ENCODE measurements around the gene SERINC4.
A peak's percentile ranks its signal among the peaks of the same experiment; 100 is the strongest.

The SERINC4 gene

DNA sequence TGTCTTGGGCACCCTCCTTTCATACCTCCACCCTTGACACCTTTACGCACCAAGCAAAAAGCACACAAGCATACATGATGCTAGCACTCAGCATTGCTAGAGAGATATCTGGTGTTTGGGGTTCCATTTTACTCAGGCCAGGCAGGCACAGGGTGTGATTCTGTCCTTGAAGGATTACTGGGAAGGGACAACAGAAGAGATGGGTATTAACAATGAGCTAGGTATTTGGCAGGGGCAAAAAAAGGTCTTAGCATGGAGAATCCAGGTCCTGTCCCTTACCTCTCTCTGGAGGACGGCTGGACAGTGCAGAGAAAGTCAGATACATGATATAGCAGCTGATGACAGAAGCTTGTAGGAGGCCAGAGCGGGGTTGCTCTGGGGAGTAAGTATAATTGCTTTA is 3.5 kb downstream of the SERINC4 start:
- ChIA-PET POLR2A (no interaction called here), CTCF (interaction anchor here (0.7 to 1.6 kb wide), 4 partner anchors 12 to 28 kb away, joined by 3 to 6 read pairs (median 4); partner anchors contain the start of genes ELL3 and MFAP1)
- no peak for DNase-seq
- no peaks in the 10 kb centered on the region for H3K9me3 ChIP-seq (ENCODE audit: control extremely low read depth in 1 of 5, control insufficient read depth in 4 of 5, insufficient read depth in 2 of 5, low read depth in 1 of 5, low read length in 4 of 5)
- no peaks in the 10 kb centered on the region for H3K27me3 ChIP-seq (replicated peaks in 2 of 5; ENCODE audit: control insufficient read depth in 4 of 5, insufficient read depth in 5 of 5, low read length in 4 of 5)
- H3K36me3 ChIP-seq (ENCODE audit: control insufficient read depth in 4 of 4, insufficient read depth in 4 of 4, low read length in 3 of 4), result peaks cover 17 to 67% (median 54%) of the 10 kb centered on the region in 4 experiments
- H3K27ac ChIP-seq (ENCODE audit: insufficient read depth in 1 of 2, low read depth in 1 of 2, low read length in 2 of 2, poor library complexity in 1 of 2, severe bottlenecking in 2 of 2), result peak overlapping the region in 1 of 2 experiments; percentile 9
- no peak overlapping the region for H3K4me3 ChIP-seq (ENCODE audit: control insufficient read depth in 1 of 7, extremely low read depth in 1 of 7, insufficient read depth in 4 of 7, low read depth in 2 of 7, low read length in 6 of 7)
- 100% methylated on average over 2 of the region's 3 CpGs for WGBS (ENCODE audit: insufficient coverage)
- H3K4me1 ChIP-seq (ENCODE audit: control extremely low read depth in 1 of 4, control insufficient read depth in 4 of 4, insufficient read depth in 4 of 4, low read length in 3 of 4), result peaks cover 11 to 37% (median 25%) of the 10 kb centered on the region in 4 experiments

DNA sequence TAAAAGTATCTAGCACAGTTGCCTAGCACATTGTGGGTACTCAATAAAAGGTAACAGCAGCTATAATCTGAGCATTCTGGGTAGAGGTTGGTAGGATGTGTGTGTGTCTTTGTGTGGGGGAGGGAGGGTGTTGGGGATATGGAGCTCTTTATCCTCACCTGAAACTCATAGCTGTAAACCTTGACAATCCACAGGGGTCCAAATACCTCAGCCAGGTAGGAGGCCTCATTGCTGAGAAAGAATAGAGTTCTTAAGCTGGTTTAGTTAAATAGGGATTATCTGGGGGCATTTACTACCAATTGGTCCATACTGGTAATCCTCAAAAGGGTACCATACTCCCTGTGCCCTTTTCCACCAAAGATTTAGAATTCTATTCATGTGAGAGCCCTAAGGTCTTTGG is 4.0 kb downstream of the SERINC4 start:
- Histone ChIP-seq H3K27ac (ENCODE audit: insufficient read depth in 1 of 2, low read depth in 1 of 2, low read length in 2 of 2, poor library complexity in 1 of 2, severe bottlenecking in 2 of 2) (peak overlapping the region in 1 of 2 experiments; percentile 9), H3K4me3 (ENCODE audit: control insufficient read depth in 1 of 7, extremely low read depth in 1 of 7, insufficient read depth in 4 of 7, low read depth in 2 of 7, low read length in 6 of 7) (no peak overlapping the region), H3K36me3 (ENCODE audit: control insufficient read depth in 4 of 4, insufficient read depth in 4 of 4, low read length in 3 of 4) (peaks cover 17 to 64% (median 54%) of the 10 kb centered on the region in 4 experiments), H3K4me1 (ENCODE audit: control extremely low read depth in 1 of 4, control insufficient read depth in 4 of 4, insufficient read depth in 4 of 4, low read length in 3 of 4) (peaks cover 5 to 34% (median 21%) of the 10 kb centered on the region in 4 experiments), H3K9me3 (ENCODE audit: control extremely low read depth in 1 of 5, control insufficient read depth in 4 of 5, insufficient read depth in 2 of 5, low read depth in 1 of 5, low read length in 4 of 5) (no peaks in the 10 kb centered on the region), H3K27me3 (replicated peaks in 2 of 5; ENCODE audit: control insufficient read depth in 4 of 5, insufficient read depth in 5 of 5, low read length in 4 of 5) (no peaks in the 10 kb centered on the region)
- ChIA-PET CTCF (interaction anchor here (0.7 to 1.7 kb wide), 4 partner anchors 9 to 29 kb away, joined by 3 to 6 read pairs (median 5); partner anchors contain the start of genes ELL3 and MFAP1), POLR2A (interaction anchor here (1.3 kb wide), 1 partner anchor 28 kb away, joined by 3 read pairs; the partner anchor contains the start of gene MFAP1)
- no peak for DNase-seq

DNA sequence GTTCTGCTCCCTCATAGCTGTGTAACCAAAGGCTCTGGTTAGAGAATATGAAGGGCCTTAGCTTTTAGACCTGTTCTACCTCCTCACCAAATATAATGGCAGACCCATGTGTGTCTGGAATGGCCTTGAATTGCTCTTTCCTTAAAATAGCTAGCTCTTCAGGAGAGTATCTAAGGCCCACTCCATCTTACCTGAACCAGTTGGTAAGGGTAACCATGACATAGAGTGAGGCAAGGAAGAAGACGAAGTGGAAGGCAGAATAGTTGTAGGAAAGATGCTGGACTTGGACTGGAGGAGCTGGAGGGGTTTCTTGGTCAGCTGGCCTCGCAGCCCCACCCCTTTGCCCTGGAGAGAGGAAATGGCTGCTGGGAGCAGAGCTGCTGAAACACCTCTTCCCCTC is 4.8 kb downstream of the SERINC4 start:
- Histone ChIP-seq H3K27me3 (replicated peaks in 2 of 5; ENCODE audit: control insufficient read depth in 4 of 5, insufficient read depth in 5 of 5, low read length in 4 of 5) (no peaks in the 10 kb centered on the region), H3K36me3 (ENCODE audit: control insufficient read depth in 4 of 4, insufficient read depth in 4 of 4, low read length in 3 of 4) (peaks cover 17 to 64% (median 54%) of the 10 kb centered on the region in 4 experiments), H3K4me3 (ENCODE audit: control insufficient read depth in 1 of 7, extremely low read depth in 1 of 7, insufficient read depth in 4 of 7, low read depth in 2 of 7, low read length in 6 of 7) (no peak overlapping the region), H3K9me3 (ENCODE audit: control extremely low read depth in 1 of 5, control insufficient read depth in 4 of 5, insufficient read depth in 2 of 5, low read depth in 1 of 5, low read length in 4 of 5) (no peaks in the 10 kb centered on the region), H3K27ac (ENCODE audit: insufficient read depth in 1 of 2, low read depth in 1 of 2, low read length in 2 of 2, poor library complexity in 1 of 2, severe bottlenecking in 2 of 2) (no peak overlapping the region), H3K4me1 (ENCODE audit: control extremely low read depth in 1 of 4, control insufficient read depth in 4 of 4, insufficient read depth in 4 of 4, low read length in 3 of 4) (peaks cover 3 to 30% (median 19%) of the 10 kb centered on the region in 4 experiments)
- ChIA-PET POLR2A (interaction anchor here (1.3 kb wide), 1 partner anchor 29 kb away, joined by 3 read pairs; the partner anchor contains the start of gene MFAP1), CTCF (interaction anchor here (1.3 to 1.7 kb wide), 3 partner anchors 9 to 18 kb away, joined by 5 to 6 read pairs (median 6); partner anchors contain the start of gene ELL3)
- 100% methylated on average over 1 of the region's 2 CpGs for WGBS (ENCODE audit: insufficient coverage)
- DNase-seq, result no peak

DNA sequence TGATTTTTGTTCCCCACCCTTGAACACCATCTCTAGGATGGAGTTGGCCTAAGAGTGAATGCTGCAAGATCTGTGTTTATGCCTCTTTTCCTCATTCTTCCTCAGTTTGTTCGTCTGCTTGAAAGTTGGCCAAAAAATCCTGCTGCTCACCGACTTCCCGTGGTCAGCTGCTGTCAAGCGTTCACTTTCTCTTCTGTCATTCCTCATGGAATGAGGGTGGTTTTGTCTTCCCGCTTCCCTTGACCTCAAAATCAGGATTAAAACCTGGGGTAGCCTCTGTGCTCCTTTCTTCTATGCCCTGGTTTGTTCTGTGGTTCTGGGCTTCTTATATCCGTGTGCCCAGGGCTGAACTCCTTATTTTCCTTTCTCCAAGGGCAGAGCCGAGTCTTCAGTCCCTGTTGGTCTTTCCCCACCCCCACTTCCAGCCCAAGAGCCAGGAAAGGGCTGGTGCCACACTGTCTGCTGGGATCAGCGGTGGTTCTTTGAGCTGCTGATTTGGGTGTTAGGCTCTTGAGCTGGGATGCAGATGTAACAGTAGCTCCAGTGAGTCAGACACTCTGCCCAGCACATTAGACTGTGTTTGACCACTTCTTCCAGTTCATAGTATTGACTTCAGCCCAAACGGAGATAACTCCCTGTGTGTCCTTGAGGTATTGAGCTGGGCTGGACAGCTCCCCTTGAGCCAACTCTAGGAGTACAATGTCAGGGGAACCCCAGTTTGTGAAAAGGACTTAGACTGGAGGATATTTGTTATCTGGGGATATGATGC is 5.6 kb downstream of the SERINC4 start:
- POLR2A ChIA-PET, result interaction anchor here (0.9 to 1.3 kb wide), 2 partner anchors 16 to 30 kb away, joined by 3 to 5 read pairs; partner anchors contain the start of gene MFAP1
- Histone ChIP-seq H3K36me3 (ENCODE audit: control insufficient read depth in 4 of 4, insufficient read depth in 4 of 4, low read length in 3 of 4) (peaks cover 17 to 58% (median 48%) of the 10 kb centered on the region in 4 experiments), H3K4me3 (ENCODE audit: control insufficient read depth in 1 of 7, extremely low read depth in 1 of 7, insufficient read depth in 4 of 7, low read depth in 2 of 7, low read length in 6 of 7) (peak overlapping the region in 1 of 7 experiments; percentile 99), H3K9me3 (ENCODE audit: control extremely low read depth in 1 of 5, control insufficient read depth in 4 of 5, insufficient read depth in 2 of 5, low read depth in 1 of 5, low read length in 4 of 5) (no peaks in the 10 kb centered on the region), H3K27me3 (replicated peaks in 2 of 5; ENCODE audit: control insufficient read depth in 4 of 5, insufficient read depth in 5 of 5, low read length in 4 of 5) (no peaks in the 10 kb centered on the region), H3K27ac (ENCODE audit: insufficient read depth in 1 of 2, low read depth in 1 of 2, low read length in 2 of 2, poor library complexity in 1 of 2, severe bottlenecking in 2 of 2) (no peak overlapping the region), H3K4me1 (ENCODE audit: control extremely low read depth in 1 of 4, control insufficient read depth in 4 of 4, insufficient read depth in 4 of 4, low read length in 3 of 4) (peaks cover 3 to 26% (median 14%) of the 10 kb centered on the region in 4 experiments)
- 98% methylated on average over 8 of the region's 9 CpGs for whole genome bisulfite sequencing (ENCODE audit: insufficient coverage)
- CTCF ChIA-PET, result interaction anchor here (1.3 to 6.3 kb wide), 3 partner anchors 10 to 17 kb away, joined by 5 to 37 read pairs (median 6); partner anchors contain the start of gene ELL3
- DNase-seq, result no peak

DNA sequence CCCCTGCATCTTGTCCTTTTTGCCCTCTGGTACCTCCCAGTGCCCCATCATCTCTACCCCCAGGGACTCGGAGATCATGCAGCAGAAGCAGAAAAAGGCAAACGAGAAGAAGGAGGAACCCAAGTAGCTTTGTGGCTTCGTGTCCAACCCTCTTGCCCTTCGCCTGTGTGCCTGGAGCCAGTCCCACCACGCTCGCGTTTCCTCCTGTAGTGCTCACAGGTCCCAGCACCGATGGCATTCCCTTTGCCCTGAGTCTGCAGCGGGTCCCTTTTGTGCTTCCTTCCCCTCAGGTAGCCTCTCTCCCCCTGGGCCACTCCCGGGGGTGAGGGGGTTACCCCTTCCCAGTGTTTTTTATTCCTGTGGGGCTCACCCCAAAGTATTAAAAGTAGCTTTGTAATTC is 6.4 kb downstream of the SERINC4 start:
- no peaks in the 10 kb centered on the region for H3K27me3 ChIP-seq (replicated peaks in 2 of 5; ENCODE audit: control insufficient read depth in 4 of 5, insufficient read depth in 5 of 5, low read length in 4 of 5)
- CTCF ChIA-PET, result interaction anchor here (0.6 to 6.3 kb wide), 5 partner anchors 9 to 1144 kb away, joined by 3 to 37 read pairs (median 5); partner anchors contain the start of gene ELL3
- H3K4me3 ChIP-seq (ENCODE audit: control insufficient read depth in 1 of 7, extremely low read depth in 1 of 7, insufficient read depth in 4 of 7, low read depth in 2 of 7, low read length in 6 of 7), result peak overlapping the region in 6 of 7 experiments; percentile 96 to 100 (median 98)
- peak overlapping the region in 1 of 2 experiments; percentile 12 for H3K27ac ChIP-seq (ENCODE audit: insufficient read depth in 1 of 2, low read depth in 1 of 2, low read length in 2 of 2, poor library complexity in 1 of 2, severe bottlenecking in 2 of 2)
- 91% methylated on average over 10 of the region's 10 CpGs for WGBS (ENCODE audit: insufficient coverage)
- H3K9me3 ChIP-seq (ENCODE audit: control extremely low read depth in 1 of 5, control insufficient read depth in 4 of 5, insufficient read depth in 2 of 5, low read depth in 1 of 5, low read length in 4 of 5), result no peaks in the 10 kb centered on the region
- H3K4me1 ChIP-seq (ENCODE audit: control extremely low read depth in 1 of 4, control insufficient read depth in 4 of 4, insufficient read depth in 4 of 4, low read length in 3 of 4), result peaks cover 3 to 26% (median 13%) of the 10 kb centered on the region in 4 experiments
- POLR2A ChIA-PET, result interaction anchor here (0.9 kb wide), 1 partner anchor 17 kb away, joined by 5 read pairs; no protein-coding TSS in a partner anchor
- DNase-seq, result no peak
- peaks cover 13 to 50% (median 42%) of the 10 kb centered on the region in 4 experiments for H3K36me3 ChIP-seq (ENCODE audit: control insufficient read depth in 4 of 4, insufficient read depth in 4 of 4, low read length in 3 of 4)

DNA sequence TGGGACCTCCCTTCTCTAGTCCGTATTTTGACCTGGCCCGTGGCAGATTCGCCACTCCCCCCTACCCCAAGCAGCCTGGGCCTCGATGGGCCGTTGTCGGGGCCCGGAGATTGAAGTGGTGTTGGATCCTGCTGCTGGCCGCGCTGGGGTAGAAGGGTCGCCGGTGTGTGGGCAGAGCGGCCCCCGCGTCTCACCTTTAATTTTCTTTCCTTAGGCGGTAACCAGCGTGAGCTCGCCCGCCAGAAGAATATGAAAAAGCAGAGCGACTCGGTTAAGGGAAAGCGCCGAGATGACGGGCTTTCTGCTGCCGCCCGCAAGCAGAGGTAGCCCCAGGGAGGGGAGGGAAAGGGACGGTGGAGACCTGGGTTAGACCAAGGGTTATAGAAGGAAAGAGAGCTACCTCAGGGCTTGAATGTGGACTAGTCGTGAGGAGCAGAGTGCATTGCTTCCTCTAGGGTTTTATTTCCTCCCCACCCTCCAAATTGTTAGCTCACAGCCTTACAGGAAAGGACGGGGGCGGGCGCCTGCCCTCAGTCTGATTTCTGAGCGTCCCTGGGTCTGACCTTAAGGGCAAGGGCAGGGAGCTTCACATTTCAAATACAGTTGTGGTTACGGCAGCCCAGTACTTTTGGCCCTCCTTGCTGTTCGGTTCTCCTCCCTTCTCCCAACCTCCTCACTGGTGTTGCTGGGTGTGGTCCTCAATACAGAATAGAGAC is 7.1 kb downstream of the SERINC4 start:
- CTCF ChIA-PET, result interaction anchor here (0.6 to 6.3 kb wide), 5 partner anchors 9 to 1143 kb away, joined by 3 to 37 read pairs (median 5); partner anchors contain the start of gene ELL3
- POLR2A ChIA-PET, result interaction anchor here (0.9 to 1.6 kb wide), 2 partner anchors 16 to 22 kb away, joined by 4 to 5 read pairs; partner anchors contain the start of gene ELL3
- no peak for DNase-seq
- Histone ChIP-seq H3K27me3 (replicated peaks in 2 of 5; ENCODE audit: control insufficient read depth in 4 of 5, insufficient read depth in 5 of 5, low read length in 4 of 5) (no peaks in the 10 kb centered on the region), H3K4me1 (ENCODE audit: control extremely low read depth in 1 of 4, control insufficient read depth in 4 of 4, insufficient read depth in 4 of 4, low read length in 3 of 4) (peaks cover 3 to 26% (median 13%) of the 10 kb centered on the region in 4 experiments), H3K4me3 (ENCODE audit: control insufficient read depth in 1 of 7, extremely low read depth in 1 of 7, insufficient read depth in 4 of 7, low read depth in 2 of 7, low read length in 6 of 7) (peak overlapping the region; percentile 78 to 100 (median 98)), H3K9me3 (ENCODE audit: control extremely low read depth in 1 of 5, control insufficient read depth in 4 of 5, insufficient read depth in 2 of 5, low read depth in 1 of 5, low read length in 4 of 5) (no peaks in the 10 kb centered on the region), H3K36me3 (ENCODE audit: control insufficient read depth in 4 of 4, insufficient read depth in 4 of 4, low read length in 3 of 4) (peaks cover 12 to 46% (median 40%) of the 10 kb centered on the region in 4 experiments), H3K27ac (ENCODE audit: insufficient read depth in 1 of 2, low read depth in 1 of 2, low read length in 2 of 2, poor library complexity in 1 of 2, severe bottlenecking in 2 of 2) (peak overlapping the region; percentile 97 to 99)
- 7% methylated on average over 32 of the region's 33 CpGs for WGBS (ENCODE audit: insufficient coverage)
